ENCODE measurements around the gene ST3GAL6. TPM values are rescaled to one million over a fixed set of nuclear protein-coding genes. Genes with fewer than 3 reads are reported as not detected.
A peak's percentile ranks its signal among the peaks of the same experiment; 100 is the strongest.

Gene ST3GAL6
- total and polyA plus RNA-seq, 2 of the 8 experiments (the other 6 are each of a cell fraction or from before 2014, with no cell fraction given): 3.3 to 6.1 TPM

DNA sequence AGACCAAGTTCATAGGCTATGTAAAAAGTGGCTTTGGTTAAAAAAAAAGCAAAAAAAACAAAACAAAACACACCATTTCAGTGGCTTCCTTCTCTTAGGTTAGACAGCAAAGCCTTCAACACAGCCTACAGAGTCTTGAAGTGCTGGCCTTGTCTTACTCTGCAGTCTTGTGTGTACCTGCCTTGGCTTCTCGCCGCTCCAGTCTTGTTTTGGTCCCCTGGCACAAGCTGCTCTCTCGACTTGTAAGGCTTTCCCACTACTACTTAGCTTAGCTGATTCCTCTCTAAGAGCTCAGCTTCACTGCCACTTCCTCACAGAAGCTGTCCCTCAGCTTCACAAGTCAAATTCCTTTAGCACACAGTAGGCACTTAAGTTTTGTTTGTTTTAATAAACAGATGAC lies 63.0 kb downstream of the ST3GAL6 start:
- Histone ChIP-seq H2BK15ac (ENCODE audit: low read length) (no peak overlapping the region), H3K18ac (ENCODE audit: extremely low read depth, low read length) (no peak overlapping the region), H3K4me3 (ENCODE audit: extremely low read depth in 1 of 4, insufficient read depth in 2 of 4, low read depth in 3 of 4, low read length in 4 of 4) (no peak overlapping the region), H3K4me2 (ENCODE audit: insufficient read depth in 1 of 2, low read depth in 2 of 2, low read length in 2 of 2) (no peak overlapping the region), H3K9me3 (ENCODE audit: insufficient read depth in 2 of 2, low read depth in 1 of 2, low read length in 1 of 2) (peaks cover 2 to 7% of the 10 kb centered on the region in 2 experiments), H2AK5ac (ENCODE audit: low read depth, low read length) (no peak overlapping the region), H3K4ac (replicated peaks; ENCODE audit: insufficient read length, low read depth, low read length) (no peak overlapping the region), H3K56ac (replicated peaks; ENCODE audit: insufficient read length, low read depth, low read length) (no peak overlapping the region), H3K23me2 (ENCODE audit: low read depth, low read length) (0 out of 2 replicates have a peak, but pooled peaks cover 2% of the 10 kb centered on the region), H4K20me1 (replicated peaks in 1 of 2; ENCODE audit: control insufficient read depth in 1 of 2, insufficient read depth in 2 of 2, low read length in 2 of 2) (peaks cover 0 to 1% of the 10 kb centered on the region in 2 experiments), H2BK120ac (replicated peaks; ENCODE audit: low read depth, low read length) (no peak overlapping the region), H3K14ac (ENCODE audit: insufficient read length) (no peak overlapping the region), H3K27me3 (replicated peaks in 1 of 4; ENCODE audit: control insufficient read depth in 3 of 4, extremely low read depth in 1 of 4, insufficient read depth in 3 of 4, low read length in 3 of 4) (no peaks in the 10 kb centered on the region), H2AFZ (ENCODE audit: low read length) (no peak overlapping the region), H4K8ac (ENCODE audit: extremely low read depth, insufficient read depth, low read length) (no peak overlapping the region), H4K5ac (ENCODE audit: insufficient read length, low read depth, low read length) (no peak overlapping the region), H2BK5ac (ENCODE audit: low read depth, low read length) (no peak overlapping the region), H3K27ac (ENCODE audit: low read depth, low read length) (no peak overlapping the region), H2BK12ac (ENCODE audit: low read depth, low read length) (no peak overlapping the region), H3K79me1 (ENCODE audit: low read depth, low read length) (no peaks in the 10 kb centered on the region), H3K23ac (ENCODE audit: insufficient read length) (no peak overlapping the region), H3K36me3 (ENCODE audit: control insufficient read depth in 2 of 4, insufficient read depth in 4 of 4, low read length in 3 of 4) (peaks cover 0 to 3% (median 1%) of the 10 kb centered on the region in 4 experiments; a peak in 2 of 8 replicates), H3K79me2 (ENCODE audit: control insufficient read depth in 1 of 2, insufficient read depth in 2 of 2, low read length in 2 of 2) (no peaks in the 10 kb centered on the region), H2BK20ac (ENCODE audit: low read length) (no peak overlapping the region), H4K91ac (replicated peaks; ENCODE audit: insufficient read length, low read length) (no peak overlapping the region), H3K9ac (replicated peaks in 1 of 4; ENCODE audit: extremely low read depth in 1 of 4, low read depth in 3 of 4, low read length in 3 of 4) (peak overlapping the region in 1 of 4 experiments; percentile 21; a peak in 1 of 7 replicates), H3K4me1 (replicated peaks in 1 of 4; ENCODE audit: control insufficient read depth in 3 of 4, insufficient read depth in 4 of 4, low read length in 3 of 4) (no peaks in the 10 kb centered on the region)
- POLR2A ChIA-PET (ENCODE audit: partially characterized antibody): interaction anchor here (1.2 kb wide), 1 partner anchor 24 kb away, joined by 3 read pairs; no protein-coding TSS in a partner anchor
- 92% methylated on average over 3 of the region's 3 CpGs; no CpG with 5 or more reads in 1 of the 2 experiments for WGBS, 2 experiments (ENCODE audit: extremely low coverage in 1 of 2, insufficient coverage in 1 of 2, insufficient read length in 1 of 2, insufficient replicate concordance in 2 of 2, low coverage in 1 of 2, low lambda C conversion rate in 2 of 2, missing lambda C conversion rate in 1 of 2)
- DNase-seq (ENCODE audit: low read depth in 1 of 2, low spot score in 2 of 2) (no peak), FAIRE-seq (no peak)
- CTCF ChIA-PET (ENCODE audit: partially characterized antibody): interaction anchor here (0.6 to 5.1 kb wide), 9 partner anchors 8 to 228 kb away, joined by 3 to 24 read pairs (median 3); no protein-coding TSS in a partner anchor
- TF ChIP-seq MAX (IDR thresholded peaks at IDR 0.05) (no peak), EZH2 (IDR thresholded peaks at IDR 0.05; ENCODE audit: low read depth, low read length, severe bottlenecking) (no peak), GTF2F1 (IDR thresholded peaks at IDR 0.05; ENCODE audit: borderline replicate concordance, low read depth, low read length) (no peak), JUN (IDR thresholded peaks at IDR 0.05; ENCODE audit: low read depth, low read length) (no peak), RXRA (IDR thresholded peaks at IDR 0.05; ENCODE audit: insufficient read depth, low read depth, low read length) (no peak), CTBP2 (IDR thresholded peaks at IDR 0.05; ENCODE audit: borderline replicate concordance, insufficient read depth, insufficient read length, low read length) (no peak), EP300 (IDR thresholded peaks at IDR 0.05; ENCODE audit: borderline replicate concordance in 1 of 2, low read depth in 2 of 2, low read length in 2 of 2) (no peak), ZNF274 (IDR thresholded peaks at IDR 0.05; ENCODE audit: borderline replicate concordance, extremely low read depth, low read length) (no peak), PHF8 (conservative IDR thresholded peaks at IDR 0.05; ENCODE audit: low read depth, low read length) (no peak), TEAD4 (IDR thresholded peaks at IDR 0.05; ENCODE audit: low read depth, low read length) (no peak), KDM4A (IDR thresholded peaks at IDR 0.05; ENCODE audit: low read depth, low read length, severe bottlenecking) (no peak), GABPA (IDR thresholded peaks at IDR 0.05; ENCODE audit: borderline replicate concordance, insufficient read depth, low read length) (no peak)
